H1 (cell line): ENCODE results near the gene TUBGCP3.

ENCODE experiments used
- CHD2 ChIP-seq: IDR thresholded peaks from 2 replicates; pipeline ENCODE4 v1.6.1; 2012; ENCODE audit warnings: low read length, improper control_type of control experiment
- CTCF ChIP-seq, 3 experiments: IDR thresholded peaks; 1 replicate in 2 of 3; 2 replicates in 1 of 3; pipeline versions ENCODE4 v1.5.1 to v1.6.1; 2011; ENCODE audit warnings: low read length in 3 of 3, mild to moderate bottlenecking in 3 of 3, inconsistent platforms in 2 of 3, low read depth in 1 of 3, moderate library complexity in 1 of 3; ENCODE audit not compliant: insufficient read depth in 1 of 3; ENCODE audit errors: control extremely low read depth in 1 of 3
- EP300 ChIP-seq, 2 experiments: IDR thresholded peaks; 1 replicate in 1 of 2; 2 replicates in 1 of 2; pipeline ENCODE4 v1.6.1; 2011 to 2012; ENCODE audit warnings: low read depth in 2 of 2, low read length in 2 of 2, mild to moderate bottlenecking in 2 of 2, borderline replicate concordance in 1 of 2, inconsistent platforms in 1 of 2, moderate library complexity in 1 of 2
- POLR2A ChIP-seq, 2 experiments: IDR thresholded peaks; 1 replicate in 1 of 2; 2 replicates in 1 of 2; pipeline ENCODE4 v1.6.1; 2011; ENCODE audit warnings: low read depth in 2 of 2, low read length in 2 of 2, mild to moderate bottlenecking in 2 of 2; ENCODE audit errors: control extremely low read depth in 1 of 2
- RXRA ChIP-seq: IDR thresholded peaks from 2 replicates; pipeline ENCODE4 v1.6.1; 2011; ENCODE audit warnings: low read depth, mild to moderate bottlenecking, low read length, moderate library complexity; ENCODE audit not compliant: insufficient read depth
- TEAD4 ChIP-seq: IDR thresholded peaks from 2 replicates; pipeline ENCODE4 v1.6.1; 2012; ENCODE audit warnings: low read depth, low read length, inconsistent platforms, mixed read lengths
- TF ChIP-seq, protein P1 (sequence below): IDR thresholded peaks from 2 replicates; pipeline ENCODE4 v1.6.1; 2011; ENCODE audit warnings: low read length, improper control_type of control experiment

GRCh38 chr13:112572366-112572765, 15.6 kb downstream of the TUBGCP3 start:
- no peak for TF ChIP-seq POLR2A (IDR thresholded peaks at IDR 0.05; ENCODE audit: control extremely low read depth in 1 of 2, low read depth in 2 of 2, low read length in 2 of 2)
- TF ChIP-seq CHD2, result no peak
- no peak for TF ChIP-seq CTCF (IDR thresholded peaks at IDR 0.05; ENCODE audit: control extremely low read depth in 1 of 3, insufficient read depth in 1 of 3, low read depth in 1 of 3, low read length in 3 of 3)
- TF ChIP-seq EP300 (IDR thresholded peaks at IDR 0.05; ENCODE audit: borderline replicate concordance in 1 of 2, low read depth in 2 of 2, low read length in 2 of 2), result no peak
- TF ChIP-seq, protein P1, sequence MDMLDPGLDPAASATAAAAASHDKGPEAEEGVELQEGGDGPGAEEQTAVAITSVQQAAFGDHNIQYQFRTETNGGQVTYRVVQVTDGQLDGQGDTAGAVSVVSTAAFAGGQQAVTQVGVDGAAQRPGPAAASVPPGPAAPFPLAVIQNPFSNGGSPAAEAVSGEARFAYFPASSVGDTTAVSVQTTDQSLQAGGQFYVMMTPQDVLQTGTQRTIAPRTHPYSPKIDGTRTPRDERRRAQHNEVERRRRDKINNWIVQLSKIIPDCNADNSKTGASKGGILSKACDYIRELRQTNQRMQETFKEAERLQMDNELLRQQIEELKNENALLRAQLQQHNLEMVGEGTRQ, result no peak
- no peak for TF ChIP-seq RXRA
- TF ChIP-seq TEAD4, result no peak
